Ishikawa (cell line): Measurements from ENCODE around the gene MTG2.

Source experiments
- CEBPB ChIP-seq: IDR thresholded peaks from 2 replicates; pipeline ENCODE4 v1.6.1; 2012
- CREB1 ChIP-seq: IDR thresholded peaks from 2 replicates; pipeline ENCODE4 v1.6.1; 2012; ENCODE audit warnings: low read depth
- EGR1 ChIP-seq: IDR thresholded peaks from 2 replicates; pipeline ENCODE4 v1.6.1; 2012
- EP300 ChIP-seq: IDR thresholded peaks from 2 replicates; pipeline ENCODE4 v1.6.1; 2012; ENCODE audit warnings: borderline replicate concordance
- FOXM1 ChIP-seq: IDR thresholded peaks from 2 replicates; pipeline ENCODE4 v1.6.1; 2012; ENCODE audit warnings: low read depth, borderline replicate concordance
- NFIC ChIP-seq: IDR thresholded peaks from 2 replicates; pipeline ENCODE4 v1.6.1; 2012
- RAD21 ChIP-seq: IDR thresholded peaks from 2 replicates; pipeline ENCODE4 v1.6.1; 2012; ENCODE audit warnings: low read depth
- TAF1 ChIP-seq: IDR thresholded peaks from 2 replicates; pipeline ENCODE4 v1.6.1; 2012; ENCODE audit warnings: low read depth, mild to moderate bottlenecking
- TCF12 ChIP-seq: IDR thresholded peaks from 2 replicates; pipeline ENCODE4 v1.6.1; 2012; ENCODE audit warnings: low read depth
- TEAD4 ChIP-seq: IDR thresholded peaks from 2 replicates; pipeline ENCODE4 v1.6.1; 2012
- YY1 ChIP-seq: IDR thresholded peaks from 2 replicates; pipeline ENCODE4 v1.6.1; 2012; ENCODE audit warnings: low read depth
- ZBTB7A ChIP-seq: IDR thresholded peaks from 2 replicates; pipeline ENCODE4 v1.6.1; 2012; ENCODE audit warnings: low read depth
- TF ChIP-seq, protein P1 (sequence below): IDR thresholded peaks from 2 replicates; pipeline ENCODE4 v1.6.1; 2012
- TF ChIP-seq, protein P2 (sequence below): IDR thresholded peaks from 2 replicates; pipeline ENCODE4 v1.6.1; 2012; ENCODE audit warnings: low read depth, mild to moderate bottlenecking
- TF ChIP-seq, protein P3 (sequence below): IDR thresholded peaks from 2 replicates; pipeline ENCODE4 v1.6.1; 2012

The MTG2 gene

DNA sequence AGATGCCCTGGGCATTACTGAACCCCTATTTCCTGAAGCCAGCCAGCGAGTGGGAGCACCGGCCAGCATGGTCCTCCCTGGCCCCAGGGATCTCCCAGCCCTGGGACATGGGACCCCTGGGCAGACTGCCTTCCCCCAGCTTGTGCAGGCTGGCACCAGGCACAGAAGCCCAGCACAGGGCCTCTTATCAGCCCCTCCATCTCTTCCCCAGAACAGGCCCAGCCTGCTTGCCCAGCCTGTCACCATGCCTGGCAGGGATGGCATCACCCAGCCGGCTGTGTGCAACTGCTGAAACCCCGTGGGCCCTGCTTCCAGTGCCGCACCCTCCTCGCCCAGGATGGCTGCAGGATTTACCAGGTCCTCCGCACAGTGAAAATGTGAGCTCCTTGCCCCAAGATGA lies 49.4 kb downstream of the MTG2 start:
- TF ChIP-seq FOXM1 (no peak), ZBTB7A (no peak), NFIC (no peak), TAF1 (no peak), TEAD4 (no peak), YY1 (no peak), CREB1 (no peak), RAD21 (no peak), CEBPB (no peak), EGR1 (no peak), EP300 (no peak), TCF12 (no peak)
- TF ChIP-seq, protein P1, sequence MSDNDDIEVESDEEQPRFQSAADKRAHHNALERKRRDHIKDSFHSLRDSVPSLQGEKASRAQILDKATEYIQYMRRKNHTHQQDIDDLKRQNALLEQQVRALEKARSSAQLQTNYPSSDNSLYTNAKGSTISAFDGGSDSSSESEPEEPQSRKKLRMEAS: no peak
- TF ChIP-seq, protein P2, sequence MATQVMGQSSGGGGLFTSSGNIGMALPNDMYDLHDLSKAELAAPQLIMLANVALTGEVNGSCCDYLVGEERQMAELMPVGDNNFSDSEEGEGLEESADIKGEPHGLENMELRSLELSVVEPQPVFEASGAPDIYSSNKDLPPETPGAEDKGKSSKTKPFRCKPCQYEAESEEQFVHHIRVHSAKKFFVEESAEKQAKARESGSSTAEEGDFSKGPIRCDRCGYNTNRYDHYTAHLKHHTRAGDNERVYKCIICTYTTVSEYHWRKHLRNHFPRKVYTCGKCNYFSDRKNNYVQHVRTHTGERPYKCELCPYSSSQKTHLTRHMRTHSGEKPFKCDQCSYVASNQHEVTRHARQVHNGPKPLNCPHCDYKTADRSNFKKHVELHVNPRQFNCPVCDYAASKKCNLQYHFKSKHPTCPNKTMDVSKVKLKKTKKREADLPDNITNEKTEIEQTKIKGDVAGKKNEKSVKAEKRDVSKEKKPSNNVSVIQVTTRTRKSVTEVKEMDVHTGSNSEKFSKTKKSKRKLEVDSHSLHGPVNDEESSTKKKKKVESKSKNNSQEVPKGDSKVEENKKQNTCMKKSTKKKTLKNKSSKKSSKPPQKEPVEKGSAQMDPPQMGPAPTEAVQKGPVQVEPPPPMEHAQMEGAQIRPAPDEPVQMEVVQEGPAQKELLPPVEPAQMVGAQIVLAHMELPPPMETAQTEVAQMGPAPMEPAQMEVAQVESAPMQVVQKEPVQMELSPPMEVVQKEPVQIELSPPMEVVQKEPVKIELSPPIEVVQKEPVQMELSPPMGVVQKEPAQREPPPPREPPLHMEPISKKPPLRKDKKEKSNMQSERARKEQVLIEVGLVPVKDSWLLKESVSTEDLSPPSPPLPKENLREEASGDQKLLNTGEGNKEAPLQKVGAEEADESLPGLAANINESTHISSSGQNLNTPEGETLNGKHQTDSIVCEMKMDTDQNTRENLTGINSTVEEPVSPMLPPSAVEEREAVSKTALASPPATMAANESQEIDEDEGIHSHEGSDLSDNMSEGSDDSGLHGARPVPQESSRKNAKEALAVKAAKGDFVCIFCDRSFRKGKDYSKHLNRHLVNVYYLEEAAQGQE: no peak
- TF ChIP-seq, protein P3, sequence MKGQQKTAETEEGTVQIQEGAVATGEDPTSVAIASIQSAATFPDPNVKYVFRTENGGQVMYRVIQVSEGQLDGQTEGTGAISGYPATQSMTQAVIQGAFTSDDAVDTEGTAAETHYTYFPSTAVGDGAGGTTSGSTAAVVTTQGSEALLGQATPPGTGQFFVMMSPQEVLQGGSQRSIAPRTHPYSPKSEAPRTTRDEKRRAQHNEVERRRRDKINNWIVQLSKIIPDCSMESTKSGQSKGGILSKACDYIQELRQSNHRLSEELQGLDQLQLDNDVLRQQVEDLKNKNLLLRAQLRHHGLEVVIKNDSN: no peak

DNA sequence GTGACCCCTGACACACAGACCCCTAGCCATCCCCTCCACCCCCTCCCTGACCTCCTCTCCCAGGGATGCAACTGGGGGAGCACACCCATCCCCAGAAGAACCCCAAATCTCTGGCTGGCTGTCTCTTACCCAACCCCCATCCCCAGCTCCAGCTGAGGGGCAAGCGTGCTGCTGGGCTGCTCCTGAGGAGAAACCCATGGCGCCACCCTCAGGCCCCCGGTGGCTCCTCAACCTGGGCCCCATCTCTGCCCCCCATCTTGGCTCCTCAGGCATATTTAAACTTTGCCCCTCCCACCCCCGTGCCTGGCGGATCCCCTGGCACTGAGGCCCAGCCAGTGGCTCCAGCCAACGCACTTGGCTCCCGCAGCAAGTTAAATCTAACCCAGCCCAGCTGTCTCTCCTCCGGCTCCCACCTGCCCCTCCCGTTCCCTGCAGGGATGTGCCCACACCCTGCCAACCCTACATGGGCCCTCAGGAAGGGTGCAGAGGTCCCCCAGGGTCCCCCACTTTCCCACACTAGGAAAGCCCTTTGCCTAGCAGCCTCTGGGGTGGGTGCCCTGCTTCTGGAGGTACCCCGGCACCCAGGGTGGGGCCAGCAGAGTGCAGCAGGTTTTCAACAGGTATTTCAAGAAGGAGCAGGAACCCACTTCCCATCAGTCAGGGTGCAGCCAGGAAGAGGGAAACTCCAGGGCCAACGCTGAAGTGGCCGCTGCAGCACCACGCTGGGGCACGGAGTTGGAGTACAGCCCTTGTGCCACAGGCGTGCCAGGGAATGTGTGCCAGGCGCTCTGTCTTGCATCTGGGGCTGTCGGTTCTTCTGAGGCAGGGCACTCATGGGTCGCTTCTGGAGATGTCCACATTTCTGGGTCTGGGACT lies 50.2 kb downstream of the MTG2 start:
- TF ChIP-seq CREB1 (no peak), NFIC (no peak), ZBTB7A (no peak), CEBPB (no peak), RAD21 (no peak), TCF12 (no peak), FOXM1 (no peak), YY1 (no peak)
- TF ChIP-seq, protein P2: no peak

DNA sequence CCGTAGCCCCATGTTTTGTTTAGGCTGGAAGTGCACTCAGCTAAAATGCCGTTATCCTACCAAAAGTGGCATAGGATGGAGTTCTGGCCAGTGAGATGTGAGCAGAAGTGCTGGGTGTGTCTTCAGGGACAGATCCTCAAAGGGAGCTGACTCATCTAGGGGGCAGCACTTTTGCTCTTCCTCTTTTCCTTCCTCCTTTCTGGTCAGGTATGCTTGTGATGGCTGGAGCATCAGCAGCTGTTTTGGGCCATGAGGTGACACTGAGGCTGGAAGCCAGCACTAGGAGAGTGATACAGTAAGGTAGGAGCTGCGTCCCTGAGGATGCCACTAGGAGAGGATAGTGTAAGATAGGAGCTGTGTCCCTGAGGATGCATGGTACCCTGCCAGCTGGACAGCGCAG lies 50.9 kb downstream of the MTG2 start:
- TF ChIP-seq FOXM1 (no peak), ZBTB7A (no peak), TCF12 (no peak), YY1 (no peak), EGR1 (no peak), NFIC (no peak), EP300 (no peak), CREB1 (no peak), TEAD4 (no peak), CEBPB (no peak), RAD21 (no peak), TAF1 (no peak)
- TF ChIP-seq, protein P2: no peak
- TF ChIP-seq, protein P1: no peak
- TF ChIP-seq, protein P3: no peak

DNA sequence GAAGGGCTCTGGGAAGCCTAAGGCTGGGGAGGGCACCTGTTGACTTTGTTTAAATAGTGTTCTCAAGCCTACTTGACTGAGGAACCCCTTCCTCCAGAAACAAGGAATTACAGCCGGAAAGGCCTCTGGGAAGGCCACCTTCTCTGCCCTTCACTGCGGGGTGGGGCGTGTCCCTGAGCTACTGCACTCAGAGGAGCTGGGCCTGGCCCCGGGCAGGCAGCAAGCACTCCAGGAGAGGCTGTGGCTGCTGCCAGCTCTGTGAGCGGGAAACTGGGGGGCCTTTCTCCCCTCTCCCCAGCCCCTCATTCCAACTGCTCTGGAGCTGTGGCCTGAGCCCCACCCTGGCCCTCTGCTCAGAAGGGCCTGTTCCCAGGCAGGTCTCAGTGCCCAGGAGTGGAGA lies 51.5 kb downstream of the MTG2 start:
- no peak for TF ChIP-seq RAD21
- TF ChIP-seq EP300: no peak
- no peak for TF ChIP-seq TCF12
- TF ChIP-seq, protein P3: no peak
- no peak for TF ChIP-seq TAF1
- TF ChIP-seq, protein P1: no peak
